Activated T-helper 1 cell treated with Interleukin-2 at 50 U/mL for 16 hours (primary cell): ENCODE data around the gene NKAIN4.

Source experiments
- DNase-seq: peaks from one replicate; pipeline ENCODE4 v3.0.0-alpha.2; 2020; ENCODE audit warnings: low read depth

The NKAIN4 gene

DNA sequence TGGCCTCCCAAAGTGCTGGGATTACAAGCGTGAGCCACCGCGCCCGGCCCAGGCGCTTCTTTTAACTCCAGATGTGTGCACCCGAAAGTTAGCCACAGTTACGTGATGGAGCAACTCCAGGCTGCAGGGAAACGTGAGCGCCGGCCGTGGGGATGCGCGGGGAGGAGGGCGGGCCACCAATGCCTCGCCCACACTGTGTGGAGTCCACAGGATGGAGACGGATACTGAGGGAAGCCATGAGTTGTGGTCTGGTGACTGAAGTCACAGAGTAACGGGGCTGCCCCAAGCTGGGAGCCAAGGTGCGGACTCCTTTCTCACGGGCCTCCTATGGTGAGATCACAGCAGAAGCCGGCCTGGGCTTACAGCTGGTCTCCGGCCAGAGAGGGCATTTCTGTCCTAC is 61.5 kb downstream of the NKAIN4 start:
- DNase-seq: no peak

DNA sequence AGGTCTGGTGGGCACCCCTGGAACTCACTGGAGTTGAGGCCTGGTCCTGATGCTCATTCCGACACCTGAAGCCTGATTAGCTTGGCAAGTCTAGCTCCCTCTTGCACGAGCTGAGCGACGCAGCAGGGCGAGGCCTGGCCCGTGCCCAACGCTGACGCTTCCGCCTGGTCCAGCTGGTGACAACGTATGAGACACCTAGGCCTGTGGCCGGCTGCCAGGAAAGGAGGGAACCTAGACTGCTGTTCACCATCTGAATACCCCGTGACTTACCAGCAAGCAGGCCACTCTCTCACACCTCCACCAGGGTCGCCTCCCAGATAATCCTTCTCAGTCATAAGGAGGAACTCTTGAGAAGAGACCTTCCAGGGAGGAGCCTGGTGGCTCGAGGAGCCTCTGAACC is 62.9 kb downstream of the NKAIN4 start:
- DNase-seq: no peak

DNA sequence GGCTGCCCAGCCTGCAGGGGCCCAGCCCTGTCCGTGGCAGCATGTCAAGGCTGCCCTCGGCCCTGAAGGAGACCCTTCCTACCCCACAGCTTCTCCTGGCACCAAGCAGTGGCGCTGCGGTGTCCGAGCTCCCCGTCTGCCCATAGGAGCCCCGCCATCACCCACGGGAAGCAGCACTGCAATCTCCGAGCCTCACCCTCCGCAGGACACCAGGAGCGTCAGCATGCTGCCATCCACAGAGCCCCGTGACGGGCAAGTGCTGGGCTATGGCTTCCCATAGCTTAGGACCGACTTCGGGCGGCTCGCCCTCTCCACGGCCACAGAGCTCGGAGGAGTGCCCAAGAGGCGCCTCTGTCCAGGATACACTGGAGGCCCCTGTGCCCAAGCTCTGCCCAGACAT is 63.4 kb downstream of the NKAIN4 start:
- DNase-seq: no peak
